Measurements from ENCODE around the gene CA10.
A peak's percentile ranks its signal among the peaks of the same experiment; 100 is the strongest.

The CA10 gene

DNA sequence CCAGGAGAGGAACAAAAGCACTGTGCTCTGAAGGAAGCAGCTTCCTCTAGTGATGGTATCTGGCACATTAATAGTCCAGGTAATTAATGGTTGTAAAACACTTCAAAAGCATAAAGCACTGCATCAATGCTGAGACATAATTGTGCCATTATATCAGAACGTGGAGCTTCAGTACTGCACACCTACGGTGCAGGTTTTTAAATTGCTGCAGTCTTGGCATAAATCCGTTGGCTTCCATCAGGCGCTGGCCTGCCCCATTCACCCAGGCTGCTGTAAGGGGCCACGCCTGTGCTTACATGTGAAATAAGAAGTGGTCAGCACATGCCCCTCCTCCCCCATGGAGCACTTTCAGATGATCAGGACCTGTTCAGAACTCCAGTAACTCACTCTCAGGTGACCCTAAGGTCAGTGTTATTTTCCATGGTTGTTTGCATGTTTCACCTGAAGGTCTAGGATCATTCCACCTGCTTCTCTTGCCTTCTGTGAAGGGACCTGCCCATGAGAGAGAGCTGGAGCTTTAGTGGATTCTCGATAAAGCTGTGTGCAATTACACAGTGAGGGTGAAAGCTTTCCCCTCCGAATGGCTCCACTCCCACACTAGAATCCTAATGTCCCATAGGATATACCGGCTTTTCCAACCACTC, 345.3 kb downstream of the CA10 start:
- no peak for DNase-seq

DNA sequence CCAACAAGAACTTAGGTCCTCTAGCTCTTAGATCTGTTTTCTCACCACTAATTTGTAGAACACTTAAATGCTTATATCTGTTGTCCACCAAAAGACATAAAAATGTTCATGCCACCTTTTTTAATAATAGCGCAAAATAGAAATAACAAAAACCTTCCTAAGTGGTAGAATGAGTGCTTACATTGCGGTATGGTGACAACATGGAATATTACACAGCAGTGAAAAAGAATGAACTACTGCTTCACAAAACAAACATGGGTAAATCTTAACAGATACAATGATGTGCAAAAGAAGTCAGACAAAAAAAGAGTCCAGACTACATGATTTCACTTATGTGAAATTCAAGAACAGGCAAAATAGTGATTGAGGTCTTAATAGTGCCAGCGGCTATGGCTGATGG, 351.1 kb downstream of the CA10 start:
- no peak for DNase-seq

GRCh38 chr17:51805765-51806164, 352.7 kb downstream of the CA10 start:
- DNase-seq, result peak; percentile 20

DNA sequence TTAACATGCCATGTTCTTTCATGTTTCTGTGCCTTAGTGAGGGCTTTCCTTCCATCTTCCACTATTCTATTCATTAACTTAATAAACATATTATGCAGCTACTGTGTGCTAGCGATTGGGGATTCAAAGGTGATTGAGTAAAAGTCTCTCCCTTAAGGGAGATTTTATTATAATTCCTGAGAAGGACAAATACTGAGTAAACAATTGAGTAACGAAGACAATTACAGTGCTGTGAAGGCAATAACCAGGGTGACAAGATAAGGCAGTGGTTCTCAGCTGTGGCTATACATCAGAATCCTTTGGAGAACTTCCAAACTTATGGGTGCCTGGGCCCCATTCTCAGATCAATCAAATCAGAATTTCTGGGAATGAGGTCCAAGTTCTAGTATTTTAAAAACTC, 353.3 kb downstream of the CA10 start:
- no peak for DNase-seq

- no peak for DNase-seq
Observed at GRCh38 chr17:51803161-51803560, 355.4 kb downstream of the CA10 start.

- DNase-seq, result no peak
Observed at GRCh38 chr17:51802544-51802943, 356.0 kb downstream of the CA10 start.

GRCh38 chr17:51801626-51802025, 356.9 kb downstream of the CA10 start:
- no peak for DNase-seq

GRCh38 chr17:51799981-51800380, 358.5 kb downstream of the CA10 start:
- no peak for DNase-seq

- DNase-seq, result no peak
Observed at GRCh38 chr17:51799240-51799639, 359.3 kb downstream of the CA10 start.

- DNase-seq, result no peak
Observed at GRCh38 chr17:51797150-51797549, 361.4 kb downstream of the CA10 start.

- no peak for DNase-seq
Observed at GRCh38 chr17:51796026-51796425, 362.5 kb downstream of the CA10 start.

DNA sequence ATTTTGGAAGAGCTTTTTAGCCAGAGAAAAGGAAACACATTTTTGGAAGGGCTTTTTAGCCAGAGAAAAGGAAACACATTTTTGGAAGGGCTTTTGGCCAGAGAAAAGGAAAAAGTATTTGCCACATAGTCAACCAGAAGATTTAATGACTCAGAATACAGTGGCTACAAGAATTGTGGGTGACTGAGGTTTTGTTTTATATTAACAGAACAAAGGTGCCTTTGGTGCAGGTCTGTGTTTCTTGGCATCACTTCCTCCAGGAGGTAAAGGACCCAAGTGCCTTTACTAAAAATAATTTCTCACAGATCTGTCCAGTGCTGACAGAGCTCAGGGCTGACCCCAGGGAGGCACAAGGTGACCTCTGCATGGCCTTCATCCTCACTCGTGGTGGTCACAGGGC, 363.1 kb downstream of the CA10 start:
- DNase-seq, result no peak

GRCh38 chr17:51794466-51794865, 364.0 kb downstream of the CA10 start:
- no peak for DNase-seq

GRCh38 chr17:51793686-51794085, 364.8 kb downstream of the CA10 start:
- no peak for DNase-seq

DNA sequence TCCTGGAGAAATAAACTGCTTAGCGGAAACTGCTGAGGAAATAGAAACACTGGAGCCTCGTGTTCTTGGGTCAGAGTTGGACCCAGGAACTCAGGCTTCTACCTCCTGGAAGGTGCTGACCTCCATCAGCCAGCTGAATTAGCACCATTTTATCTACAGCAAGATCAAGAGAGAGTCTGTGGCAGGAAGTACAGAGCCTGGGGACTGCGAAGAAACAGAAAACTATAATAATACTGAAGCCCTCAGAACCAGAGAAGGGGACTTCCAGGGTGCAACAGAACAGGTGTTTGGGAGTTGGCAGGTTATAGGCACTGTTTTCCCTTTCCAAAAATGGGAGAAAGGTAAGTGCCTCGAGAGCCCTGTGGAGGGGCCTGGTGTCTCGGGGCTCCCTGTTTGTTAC, 379.7 kb downstream of the CA10 start:
- no peak for DNase-seq

DNA sequence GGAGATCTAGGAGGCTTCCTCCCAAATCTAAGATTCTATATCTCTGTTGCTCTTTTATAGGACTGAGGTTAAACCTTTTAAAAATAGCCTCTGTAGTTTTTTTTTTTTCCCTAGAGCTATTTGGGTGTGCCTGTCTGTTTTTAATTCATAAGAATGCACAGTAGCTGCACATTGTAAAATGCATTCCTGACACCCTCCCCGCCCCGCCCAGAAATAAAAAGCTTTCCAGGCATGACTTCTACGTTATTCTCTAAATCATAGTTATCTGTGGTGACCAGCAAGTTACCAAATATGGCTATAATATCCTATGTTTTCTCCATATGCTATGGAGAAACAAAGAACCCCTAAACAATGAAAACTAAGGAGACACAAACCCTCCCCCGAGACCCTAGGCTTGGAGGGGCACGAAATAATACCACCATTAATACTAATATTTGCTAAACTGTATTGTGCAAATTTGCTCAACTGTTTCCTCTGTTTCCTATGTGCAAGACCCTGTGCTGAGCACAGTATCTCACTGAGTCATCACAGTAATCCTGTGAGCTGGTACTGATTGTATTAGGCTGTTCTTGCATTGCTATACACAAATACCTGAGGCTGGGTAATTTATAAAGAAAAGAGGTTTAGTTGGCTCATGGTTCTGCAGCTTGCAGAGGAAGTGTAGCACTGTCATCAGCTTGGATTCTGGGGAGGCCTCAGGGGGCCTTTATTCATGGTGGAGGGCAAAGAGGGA, 388.3 kb downstream of the CA10 start:
- DNase-seq, result no peak

DNA sequence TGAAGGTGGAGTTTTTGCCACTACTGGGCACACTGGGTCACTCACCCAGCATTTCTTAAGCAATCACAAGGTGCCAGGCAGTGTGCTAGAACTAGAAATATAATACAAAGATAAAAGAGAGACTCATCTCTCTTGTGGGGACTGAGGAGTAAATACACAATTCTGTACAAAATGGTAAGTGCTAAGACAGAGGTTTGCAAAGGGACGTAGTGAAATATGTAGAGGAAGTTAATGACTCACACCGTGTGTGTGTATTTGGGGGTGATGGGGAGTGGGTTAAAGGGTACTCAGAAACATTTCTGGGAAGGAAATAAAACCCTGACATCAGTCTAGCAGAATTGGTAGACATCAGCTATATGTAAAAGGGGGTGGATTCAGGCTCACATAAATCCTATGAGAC, 389.3 kb downstream of the CA10 start:
- DNase-seq, result no peak

DNA sequence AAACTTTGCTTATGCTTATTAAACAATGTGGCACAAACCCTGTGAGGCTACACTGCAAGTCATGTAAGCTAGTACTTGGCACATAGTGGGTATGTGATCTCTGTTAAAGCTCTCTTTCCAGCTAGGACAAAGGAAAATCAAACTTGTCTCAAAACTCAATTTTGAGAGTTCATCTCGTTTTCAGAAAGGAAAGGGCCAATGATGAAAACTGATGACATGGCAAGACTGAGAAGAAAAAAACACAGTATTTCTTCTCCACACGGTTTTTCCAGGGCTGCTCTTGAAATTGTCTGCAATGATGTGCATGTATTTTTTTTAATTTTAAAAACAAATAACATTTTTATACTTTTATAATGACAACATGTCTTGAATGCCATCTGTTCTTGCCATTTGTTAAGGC, 389.8 kb downstream of the CA10 start:
- no peak for DNase-seq

GRCh38 chr17:51767287-51767686, 391.2 kb downstream of the CA10 start:
- no peak for DNase-seq

DNA sequence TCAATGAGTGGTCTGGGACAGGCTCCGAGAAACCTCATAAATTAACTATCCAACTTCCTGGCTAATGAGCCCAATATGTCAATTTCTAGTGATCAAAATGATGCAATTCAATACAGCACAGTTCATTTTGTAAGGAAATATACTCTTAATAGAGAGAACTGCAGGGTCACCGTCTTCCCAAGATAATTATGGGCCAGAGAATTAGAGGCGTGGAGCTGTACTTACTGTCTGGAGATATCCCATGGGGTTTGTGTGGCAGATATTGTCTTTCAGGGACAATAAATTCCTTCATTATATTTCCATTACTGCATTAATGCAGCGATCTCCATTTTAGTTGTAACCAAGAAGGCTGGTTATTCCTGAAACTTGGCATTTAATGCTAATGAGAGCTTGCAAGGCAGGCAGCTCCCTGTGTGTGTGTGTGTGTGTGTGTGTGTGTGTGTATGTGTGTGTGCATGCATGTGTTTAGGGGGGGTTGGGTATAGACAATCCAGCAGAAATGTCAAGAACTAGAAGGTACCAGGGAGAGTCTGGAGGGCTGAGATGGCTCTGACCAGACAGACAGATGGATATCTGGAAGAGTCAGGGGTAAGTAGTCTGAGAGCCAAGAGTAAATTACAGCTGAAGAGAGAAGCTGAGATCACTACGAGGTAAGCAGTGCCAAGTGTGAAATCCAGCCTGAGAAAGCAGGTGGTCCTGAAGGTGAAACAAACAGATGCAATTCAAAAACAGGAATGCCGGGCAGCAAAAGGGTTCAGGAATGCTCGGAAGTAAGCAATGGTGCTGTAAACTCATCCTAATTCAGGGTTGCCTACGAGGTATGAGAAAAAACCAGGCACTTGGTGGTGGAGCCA, 393.0 kb downstream of the CA10 start:
- no peak for DNase-seq

- DNase-seq, result peak; percentile 64
Observed at GRCh38 chr17:51764387-51764971, 394.0 kb downstream of the CA10 start.

GRCh38 chr17:51763058-51763457, 395.5 kb downstream of the CA10 start:
- DNase-seq, result no peak

- no peak for DNase-seq
Observed at GRCh38 chr17:51761105-51761504, 397.4 kb downstream of the CA10 start.

DNA sequence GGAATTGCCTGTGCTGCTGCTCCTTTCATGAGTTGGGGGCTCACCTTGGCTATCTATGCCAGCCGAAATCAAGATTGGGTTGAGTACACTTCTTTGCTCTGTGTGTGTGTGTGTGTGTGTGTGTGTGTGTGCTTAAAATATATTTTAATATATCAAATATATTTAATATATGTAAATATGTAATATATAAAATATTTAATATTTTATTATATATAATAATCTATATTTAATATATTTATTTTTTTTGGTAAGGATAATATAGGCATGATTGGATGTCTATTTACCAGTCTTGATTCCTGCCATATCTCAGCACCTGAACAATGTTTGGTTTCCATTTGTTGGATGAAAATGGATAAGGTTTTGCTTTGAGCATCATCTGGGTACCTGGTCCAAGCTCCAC, 399.3 kb downstream of the CA10 start:
- no peak for DNase-seq
